KOPT-K1 (cell line): ENCODE results near the gene LCE3D.
"Not testable (repeated sequence)": the region's sequence is repeated elsewhere in the genome, so short reads cannot be mapped to it uniquely, and the experiment has no call there.

ENCODE experiments used
- H3K27ac ChIP-seq: fragments of 200-600 bp; sonication (generic); 2 replicates; pipeline ENCODE4 v1.5.1; 2016; ENCODE audit warnings: antibody characterized with exemption, mild to moderate bottlenecking, low read depth, low read length; ENCODE audit not compliant: poor library complexity, severe bottlenecking
- H3K36me3 ChIP-seq: fragments of 200-600 bp; sonication (generic); 2 replicates; pipeline ENCODE4 v1.5.1; 2017; ENCODE audit warnings: antibody characterized with exemption, mild to moderate bottlenecking, low read length, moderate library complexity; ENCODE audit not compliant: insufficient read depth
- H3K9me3 ChIP-seq: fragments of 200-600 bp; sonication (generic); 2 replicates; pipeline ENCODE4 v1.5.1; 2017; ENCODE audit warnings: antibody characterized with exemption, low read length, mild to moderate bottlenecking; ENCODE audit not compliant: insufficient read depth, poor library complexity, severe bottlenecking

The LCE3D gene

DNA sequence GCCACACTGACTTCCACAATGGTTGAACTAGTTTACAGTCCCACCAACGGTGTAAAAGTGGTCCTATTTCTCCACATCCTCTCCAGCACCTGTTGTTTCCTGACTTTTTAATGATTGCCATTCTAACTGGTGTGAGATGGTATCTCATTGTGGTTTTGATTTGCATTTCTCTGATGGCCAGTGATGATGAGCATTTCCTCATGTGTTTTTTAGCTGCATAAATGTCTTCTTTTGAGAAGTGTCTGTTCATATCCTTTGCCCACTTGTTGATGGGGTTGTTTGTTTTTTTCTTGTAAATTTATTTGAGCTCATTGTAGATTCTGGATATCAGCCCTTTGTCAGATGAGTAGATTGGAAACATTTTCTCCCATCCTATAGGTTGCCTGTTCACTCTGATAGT is 32.0 kb downstream of the LCE3D start:
- not testable (repeated sequence) for H3K27ac ChIP-seq, H3K9me3 ChIP-seq, H3K36me3 ChIP-seq

DNA sequence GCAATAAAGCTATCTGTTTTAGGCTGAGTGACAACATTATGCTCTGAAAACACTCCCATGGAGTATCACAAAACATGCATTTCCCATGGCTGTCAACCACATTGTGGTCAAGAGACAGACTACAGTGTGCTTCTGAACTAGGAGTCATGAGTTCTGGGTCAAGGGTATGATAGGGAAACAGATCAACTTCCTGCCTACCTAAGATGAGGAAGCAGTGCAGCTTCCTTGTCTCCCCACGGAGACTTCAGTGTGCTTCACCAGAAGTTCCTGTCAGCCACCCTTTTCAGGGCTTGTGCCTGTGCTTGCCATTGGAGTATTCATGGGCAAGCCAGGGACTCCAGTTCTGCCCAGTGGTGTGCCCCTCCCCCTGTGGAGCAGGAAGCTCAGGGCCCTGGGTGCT is 33.6 kb downstream of the LCE3D start:
- Histone ChIP-seq H3K9me3 (no peaks in the 10 kb centered on the region), H3K36me3 (no peaks in the 10 kb centered on the region)

DNA sequence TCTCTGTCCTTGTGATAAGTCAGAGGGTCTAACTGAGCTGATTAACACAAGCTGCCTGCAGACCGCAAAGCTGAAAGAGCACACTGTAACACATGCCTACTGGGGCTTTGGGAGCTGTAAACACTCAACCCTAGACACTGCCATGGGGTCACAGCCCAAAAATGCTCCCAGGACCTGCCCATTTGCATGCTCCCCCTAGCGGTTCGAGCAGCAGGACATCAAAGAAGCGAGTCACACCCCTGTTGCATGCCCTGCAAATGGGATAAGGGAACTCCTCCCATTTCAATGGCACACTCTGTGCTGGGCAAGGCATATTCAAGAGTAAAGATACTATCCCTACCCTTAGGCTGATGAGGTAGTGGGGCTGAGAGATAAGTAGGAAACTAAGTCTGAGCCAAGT is 36.5 kb downstream of the LCE3D start:
- H3K36me3 ChIP-seq, result no peaks in the 10 kb centered on the region
- H3K27ac ChIP-seq, result no peak overlapping the region
- H3K9me3 ChIP-seq, result no peaks in the 10 kb centered on the region

More for the DNA sequence above, 33.6 kb downstream of the LCE3D start:
- H3K27ac ChIP-seq, result no peak overlapping the region

DNA sequence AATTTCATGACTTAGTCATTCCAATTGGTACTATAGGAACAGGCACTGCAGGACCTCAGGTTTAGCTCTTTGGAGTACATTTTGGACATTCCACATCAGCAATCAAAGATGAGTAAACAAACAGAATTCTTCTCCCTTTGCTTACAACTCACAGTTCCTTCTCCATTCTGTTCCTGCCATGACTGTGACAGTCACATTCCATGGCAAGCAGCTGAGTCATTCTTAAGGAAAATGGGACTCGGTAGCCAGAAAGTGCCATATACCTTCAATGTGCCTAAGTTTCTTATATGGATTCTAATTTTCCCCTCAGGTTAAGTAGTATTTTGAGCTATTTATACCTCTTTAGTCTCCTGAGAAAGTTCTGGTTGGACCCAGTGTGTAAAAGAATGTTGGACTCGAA is 40.4 kb downstream of the LCE3D start:
- Histone ChIP-seq H3K27ac (no peak overlapping the region), H3K9me3 (no peaks in the 10 kb centered on the region), H3K36me3 (no peaks in the 10 kb centered on the region)

DNA sequence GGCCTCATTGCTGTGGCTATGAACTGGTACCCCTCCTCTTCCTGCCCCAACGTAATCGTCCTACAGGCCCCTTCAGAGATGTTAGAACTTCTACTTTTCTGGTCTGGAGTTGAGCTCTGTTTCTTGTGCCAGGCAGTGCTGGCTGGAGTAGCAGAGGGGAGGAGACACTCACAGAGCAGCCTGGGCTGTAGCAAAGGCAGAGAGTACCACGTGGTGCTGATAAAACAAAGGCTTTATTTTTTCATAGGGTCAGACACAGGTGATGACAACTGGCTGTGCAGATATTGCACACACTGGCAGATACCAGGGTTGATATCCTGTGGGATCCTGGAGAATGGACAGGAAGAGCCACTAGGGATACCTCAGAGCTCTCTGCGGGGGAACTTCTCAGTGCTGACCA is 42.8 kb downstream of the LCE3D start:
- H3K9me3 ChIP-seq, result no peaks in the 10 kb centered on the region
- no peak overlapping the region for H3K27ac ChIP-seq

DNA sequence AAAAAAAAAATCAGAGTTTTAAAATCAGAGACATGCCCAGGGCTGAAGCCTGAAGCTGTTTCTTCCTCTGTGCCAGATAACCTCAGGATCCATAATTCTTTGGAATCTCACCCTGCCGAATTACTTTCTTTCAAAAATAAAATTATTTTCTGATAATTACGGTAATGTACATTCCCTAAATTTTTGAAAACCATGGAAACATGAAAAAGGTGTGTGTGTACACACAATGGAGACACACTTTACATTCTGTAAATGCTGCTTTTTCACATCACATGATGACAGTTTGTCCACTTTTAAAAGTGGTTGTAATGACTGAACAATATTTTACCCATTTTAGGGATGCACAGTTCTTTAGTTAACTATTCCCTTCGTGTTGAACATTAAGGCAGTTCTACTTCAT is 44.5 kb downstream of the LCE3D start:
- Histone ChIP-seq H3K36me3 (no peaks in the 10 kb centered on the region), H3K27ac (no peak overlapping the region), H3K9me3 (peaks cover 9% of the 10 kb centered on the region)

More for the DNA sequence above, 42.8 kb downstream of the LCE3D start:
- no peaks in the 10 kb centered on the region for H3K36me3 ChIP-seq

DNA sequence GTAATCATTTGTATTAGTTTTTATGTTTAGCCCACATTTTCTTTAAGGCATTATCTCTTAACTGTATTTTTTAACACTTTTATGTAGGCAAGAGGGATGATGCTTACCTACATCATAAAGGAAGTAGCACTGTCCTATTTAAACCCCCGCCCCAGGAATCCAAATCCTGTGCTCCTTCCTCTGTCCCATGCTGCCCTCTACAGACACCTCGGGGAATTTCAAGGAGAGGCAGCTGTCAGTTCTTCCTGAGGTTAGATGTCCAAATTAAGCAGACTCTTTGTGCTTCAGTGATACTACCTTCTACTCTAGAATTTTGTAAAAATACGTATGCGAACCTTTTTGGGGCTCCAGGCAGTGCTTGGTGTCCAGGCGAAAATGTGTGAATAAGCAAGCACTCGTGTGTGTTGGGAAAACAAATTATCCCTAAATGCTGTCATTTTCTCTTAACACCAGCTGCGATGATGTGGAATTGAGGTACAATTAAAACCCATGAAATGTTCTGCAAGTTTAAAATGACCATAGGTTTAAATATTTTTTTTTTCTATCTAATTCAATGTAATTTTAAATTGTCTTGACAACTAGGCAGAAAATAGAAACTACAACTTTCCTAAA is 46.9 kb downstream of the LCE3D start:
- H3K27ac ChIP-seq, result no peak overlapping the region
- no peaks in the 10 kb centered on the region for H3K36me3 ChIP-seq
- H3K9me3 ChIP-seq, result peaks cover 9% of the 10 kb centered on the region
